Bronchial smooth muscle cell (primary cell): ENCODE measurements around the gene ZCCHC2. TPM values are rescaled to one million over a fixed set of nuclear protein-coding genes. Genes with fewer than 3 reads are reported as not detected.

Experiments
- total RNA-seq: library from RNA; depleted of rRNA; stranded (reverse); fragments of >200 nt; gene quantifications from 2 replicates; pipeline ENCODE4 v1.2.1, GENCODE V29; 2014

ZCCHC2 gene
- total RNA-seq = 2.4 and 4.7 TPM in 2 replicates

DNA sequence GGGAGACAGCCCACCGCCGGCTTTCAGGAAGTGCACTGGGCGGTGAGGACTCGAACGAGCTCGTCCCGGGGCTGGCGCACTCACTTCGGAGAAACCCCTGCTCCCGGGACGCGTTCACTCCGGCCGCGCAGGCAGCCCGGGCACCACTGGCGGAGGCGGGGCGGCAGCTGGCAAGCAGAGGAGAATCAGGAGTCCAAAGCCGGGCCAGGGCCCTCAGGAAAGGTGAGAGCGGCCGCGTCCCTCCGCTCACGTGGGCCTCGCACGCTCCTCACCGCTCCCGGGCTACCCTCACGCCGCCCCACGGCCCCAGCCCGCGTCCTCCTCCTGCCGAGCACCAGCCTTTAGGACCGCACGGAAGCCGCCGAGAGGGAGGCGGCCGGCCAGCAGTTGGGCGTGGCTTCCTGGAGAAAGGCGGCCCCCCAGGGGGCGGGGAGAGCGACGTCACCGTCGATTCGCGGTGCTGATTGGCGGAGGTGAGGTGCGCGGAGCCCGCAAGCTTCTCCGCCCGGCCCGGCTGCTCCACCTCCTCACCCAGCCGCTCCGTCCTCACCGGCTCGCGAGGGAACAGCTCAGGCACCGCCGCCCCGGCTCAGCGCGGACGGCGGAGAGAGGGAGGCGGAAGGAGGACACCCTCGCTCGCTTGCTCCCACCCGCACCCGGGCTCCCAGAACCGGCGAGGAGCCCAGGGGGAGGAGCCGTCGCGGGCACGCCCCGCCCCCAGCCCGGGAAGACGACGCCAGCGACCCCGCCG is at the start of gene ZCCHC2:
Gene ZCCHC2 (plus strand): TSS at position 522 of the 751 bp plus-strand sequence. CDS start 400 bp downstream, outside the sequence.

Other genes starting within 250 kb of the ZCCHC2 start
- gene TNFRSF11A, start 197.7 kb upstream of the ZCCHC2 start, total RNA-seq = 0.09 and 0.16 TPM in 2 replicates
- 1.9 and 4.0 TPM in 2 replicates for gene PHLPP1, start 192.5 kb downstream of the ZCCHC2 start, total RNA-seq